HG02571 (cell line): Measurements from ENCODE around the gene ILDR2.
A peak's percentile ranks its signal among the peaks of the same experiment; 100 is the strongest.

Experiments used
- ATAC-seq: cut with Tn5 transposase; IDR thresholded peaks from one replicate; pipeline ENCODE4 v1.9.1; 2021; ENCODE audit warnings: mild to moderate bottlenecking, moderate library complexity; ENCODE audit not compliant: unreplicated experiment

The ILDR2 gene

DNA sequence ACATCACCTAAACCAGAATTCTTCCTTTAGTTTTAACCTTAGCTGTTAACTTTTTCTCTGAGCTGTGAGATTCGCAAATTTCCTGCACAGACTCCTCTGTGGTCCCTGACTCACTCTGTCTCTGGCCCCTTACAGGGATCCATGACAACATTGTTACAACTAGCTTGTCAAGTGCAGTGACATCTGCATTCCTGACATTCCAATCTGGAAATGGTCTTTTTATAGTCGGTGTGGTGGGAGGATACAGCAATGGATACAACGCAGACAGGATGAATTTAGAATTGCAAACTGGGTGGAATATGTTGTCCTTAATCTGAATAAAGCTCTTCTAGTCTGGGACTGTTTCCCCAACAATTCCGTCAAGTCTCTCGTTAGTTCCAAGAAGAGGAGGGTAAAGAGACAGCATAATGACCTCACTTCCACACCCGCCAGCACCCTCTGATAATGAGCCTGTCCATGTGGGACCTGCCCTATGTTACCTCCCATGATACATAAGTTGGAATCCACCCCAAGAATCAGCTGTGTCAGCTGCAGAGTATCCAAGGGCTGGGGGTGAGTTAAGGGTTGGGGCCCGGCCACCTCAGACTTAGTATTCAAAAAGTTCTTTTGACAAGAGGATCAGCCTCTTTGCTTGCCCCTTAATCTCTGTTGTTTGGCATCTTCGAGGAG, 49.4 kb downstream of the ILDR2 start:
- ATAC-seq, result no peak

DNA sequence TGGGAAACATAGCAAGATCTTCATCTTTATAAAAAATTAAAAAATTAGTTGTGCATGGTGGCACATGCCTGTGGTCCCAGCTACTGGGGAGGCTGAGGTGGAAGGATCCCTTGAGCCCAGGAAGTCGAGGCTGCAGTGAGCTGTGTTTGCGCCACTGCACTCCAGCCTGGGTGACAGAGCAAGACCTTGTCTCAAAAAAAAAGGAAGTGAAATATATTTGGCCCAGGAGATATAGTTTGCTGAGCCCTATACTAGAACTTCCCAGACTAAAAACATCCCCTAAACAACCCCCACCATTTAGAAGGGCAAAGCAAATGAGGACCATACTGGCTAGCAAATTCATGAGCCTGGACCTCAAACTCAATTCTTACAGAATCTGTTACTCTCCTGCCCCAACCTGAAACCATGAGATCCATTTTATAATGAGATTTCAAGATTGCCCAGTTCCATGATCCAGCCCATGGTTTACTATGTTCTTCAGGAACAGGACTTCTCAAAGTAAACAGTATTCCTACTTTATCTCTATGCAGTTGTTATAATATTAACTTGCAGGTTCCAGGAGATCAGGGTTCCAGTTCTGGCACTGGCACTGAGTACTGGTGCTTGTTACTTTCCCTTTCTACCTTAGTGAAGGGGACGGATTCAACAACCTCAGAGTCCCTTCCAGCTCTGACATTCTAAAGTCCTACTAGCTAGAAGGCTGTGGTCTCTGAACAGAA, 50.4 kb downstream of the ILDR2 start:
- ATAC-seq, result peak; percentile 61

GRCh38 chr1:166920561-166921475, 54.5 kb downstream of the ILDR2 start:
- ATAC-seq, result no peak

GRCh38 chr1:166918956-166919316, 56.4 kb downstream of the ILDR2 start:
- ATAC-seq, result no peak

DNA sequence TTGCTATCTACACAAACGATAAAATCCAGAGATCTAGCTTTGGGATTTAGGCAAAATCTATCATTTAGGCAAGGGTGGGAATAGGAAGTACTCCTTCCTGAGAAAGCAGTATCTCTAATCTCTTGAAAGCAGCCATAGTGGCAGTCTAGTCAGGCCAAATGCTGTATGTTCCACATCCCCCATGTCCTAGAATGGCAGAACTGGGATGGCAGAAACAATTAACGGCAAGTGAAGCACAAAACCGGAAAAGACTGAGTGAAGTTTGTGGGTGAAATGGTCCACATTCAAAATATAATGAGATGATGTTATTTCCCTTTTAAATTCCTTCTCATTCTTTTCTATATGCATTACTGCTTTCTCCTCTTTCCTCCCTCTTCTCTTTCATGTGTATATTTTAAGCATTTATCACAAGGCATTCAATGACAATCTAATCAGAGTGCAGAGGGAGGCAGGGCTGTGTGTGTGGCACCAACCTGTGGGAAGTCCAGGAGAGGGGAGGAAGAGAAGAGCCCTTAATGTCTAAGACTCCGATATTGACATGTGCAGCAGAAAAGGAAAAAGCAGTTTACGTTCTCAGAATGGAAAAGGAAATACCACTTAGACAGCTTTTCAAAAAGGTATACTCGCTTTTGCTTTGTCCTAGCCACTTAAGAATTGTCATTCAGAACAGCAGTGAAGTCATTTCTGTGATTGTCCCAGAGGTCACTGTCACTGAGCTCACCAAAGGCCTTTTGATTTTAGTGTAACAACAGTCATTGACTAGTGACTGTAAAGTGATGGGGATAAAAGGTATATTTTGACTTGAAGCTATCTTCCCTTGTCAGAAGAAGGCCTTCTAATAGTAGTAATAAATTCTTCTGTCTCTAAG, 57.0 kb downstream of the ILDR2 start:
- no peak for ATAC-seq

DNA sequence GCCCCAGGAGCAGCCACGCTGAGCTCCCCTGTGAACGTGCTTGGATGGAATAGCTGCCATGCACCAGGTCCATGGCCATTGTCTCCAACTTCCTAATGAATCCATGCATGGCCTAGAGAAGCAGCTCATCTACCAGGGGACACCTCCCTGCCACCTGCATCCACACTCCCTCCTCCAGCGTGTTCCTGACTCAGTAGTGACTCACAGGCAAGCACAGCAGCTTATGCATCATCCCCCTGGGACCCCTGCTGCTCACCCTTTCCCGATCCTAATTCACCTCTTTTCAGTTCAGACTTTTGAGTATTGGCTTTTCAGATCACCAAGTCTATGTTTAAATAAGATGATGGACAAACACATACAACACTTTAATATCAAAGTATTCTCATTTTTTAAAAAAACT, 59.4 kb downstream of the ILDR2 start:
- ATAC-seq, result no peak

DNA sequence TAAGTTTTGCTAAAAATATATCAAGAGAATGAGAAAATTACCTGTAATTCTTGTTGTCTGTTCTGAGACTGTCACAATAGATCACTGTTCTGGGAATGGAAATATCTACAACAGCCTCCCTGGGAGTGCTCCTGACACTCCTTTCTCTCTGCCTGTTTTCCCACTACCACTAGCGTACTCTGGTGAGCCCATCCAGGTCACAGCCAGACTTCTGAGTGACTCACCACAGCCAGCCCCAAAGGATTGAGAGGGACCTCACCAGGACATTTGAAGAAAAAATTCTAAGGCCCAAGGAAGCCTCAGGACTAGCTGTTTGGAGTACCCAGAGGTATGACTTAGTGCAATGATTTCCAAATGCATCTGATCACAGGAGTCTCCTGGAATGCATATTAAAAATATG, 60.3 kb downstream of the ILDR2 start:
- ATAC-seq, result no peak

GRCh38 chr1:166914111-166914510, 61.2 kb downstream of the ILDR2 start:
- no peak for ATAC-seq

- no peak for ATAC-seq
Observed at GRCh38 chr1:166911624-166912023, 63.7 kb downstream of the ILDR2 start.

GRCh38 chr1:166910396-166910994, 64.8 kb downstream of the ILDR2 start:
- peak; percentile 93 for ATAC-seq

- no peak for ATAC-seq
Observed at GRCh38 chr1:166908942-166909341, 66.4 kb downstream of the ILDR2 start.

DNA sequence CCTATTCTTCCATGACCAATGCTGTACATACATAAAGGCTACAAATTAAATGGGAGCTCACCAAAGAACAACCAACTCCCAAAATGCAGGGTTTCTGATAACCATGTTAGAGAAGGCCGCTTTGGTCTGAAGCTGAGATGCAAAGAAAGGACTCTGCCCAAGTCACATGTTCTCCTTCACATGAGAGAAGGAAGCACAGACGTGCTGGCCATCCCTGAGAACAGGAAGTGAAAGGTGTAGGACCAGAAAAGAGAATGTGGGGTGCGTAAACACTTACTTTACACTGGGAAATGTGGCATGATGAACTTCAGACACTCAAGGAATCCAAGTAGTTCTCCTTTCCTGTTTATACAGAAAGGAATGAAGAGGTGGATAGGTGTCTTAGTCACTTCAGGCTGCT, 67.6 kb downstream of the ILDR2 start:
- ATAC-seq, result peak; percentile 40

- ATAC-seq, result no peak
Observed at GRCh38 chr1:166907051-166907450, 68.3 kb downstream of the ILDR2 start.

- ATAC-seq, result no peak
Observed at GRCh38 chr1:166906647-166907046, 68.7 kb downstream of the ILDR2 start.

DNA sequence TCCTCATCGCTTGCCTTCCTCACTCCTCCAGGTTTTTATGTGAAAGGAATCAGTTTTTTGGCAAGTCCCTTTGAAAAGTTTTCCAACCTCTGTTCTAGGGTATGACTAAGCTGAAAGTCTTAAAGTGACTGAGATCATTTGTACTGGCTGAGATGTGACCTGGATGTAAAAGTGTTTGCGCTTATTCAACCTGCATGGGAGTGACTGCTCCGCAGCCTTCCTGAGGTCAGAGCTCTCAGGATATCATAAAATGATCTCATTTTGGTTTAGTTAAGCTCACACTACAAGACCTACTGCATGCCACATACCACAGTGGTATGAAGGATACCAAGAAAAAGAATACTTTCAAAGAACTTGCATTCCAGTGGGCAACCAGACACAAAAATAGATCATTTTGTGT, 69.4 kb downstream of the ILDR2 start:
- no peak for ATAC-seq

GRCh38 chr1:166905136-166905535, 70.2 kb downstream of the ILDR2 start:
- no peak for ATAC-seq

- ATAC-seq, result no peak
Observed at GRCh38 chr1:166903232-166903631, 72.1 kb downstream of the ILDR2 start.

GRCh38 chr1:166902279-166902678, 73.1 kb downstream of the ILDR2 start:
- ATAC-seq, result no peak

GRCh38 chr1:166900987-166901386, 74.4 kb downstream of the ILDR2 start:
- no peak for ATAC-seq

- ATAC-seq, result no peak
Observed at GRCh38 chr1:166899769-166900168, 75.6 kb downstream of the ILDR2 start.
